ENCODE data around the gene EPHB4. TPM values are rescaled to one million over a fixed set of nuclear protein-coding genes. Genes with fewer than 3 reads are reported as not detected.

The EPHB4 gene
- total RNA-seq, 2 donors from 2014 or later: 20.5 to 29.4 TPM

DNA sequence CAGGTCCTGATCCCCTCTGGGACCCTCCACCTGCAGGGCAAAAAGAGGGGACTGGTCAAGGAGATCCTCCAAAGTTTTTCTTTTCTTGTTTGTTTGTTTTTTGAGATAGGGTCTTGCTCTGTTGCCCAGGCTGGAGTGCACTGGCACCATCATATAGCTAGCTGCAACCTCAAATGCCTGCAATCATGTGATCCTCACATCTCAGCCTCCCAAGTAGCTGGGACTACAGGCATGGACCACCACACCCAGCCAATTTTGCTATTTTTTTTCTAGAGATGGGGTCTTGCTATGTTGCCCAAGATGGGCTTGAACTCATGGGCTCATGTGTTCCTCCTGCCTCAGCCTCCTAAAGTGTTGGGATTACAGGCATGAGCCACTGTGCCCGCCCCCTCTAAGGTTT is 41.0 kb downstream of the EPHB4 start:
- no peaks in the 10 kb centered on the region for H3K27me3 ChIP-seq (replicated peaks; ENCODE audit: insufficient read depth)
- H3K4me1 ChIP-seq (ENCODE audit: control insufficient read depth in 1 of 2, low read depth in 2 of 2): no peaks in the 10 kb centered on the region
- peaks cover 9% of the 10 kb centered on the region for H3K9me3 ChIP-seq
- DNase-seq (ENCODE audit: low spot score) (no peak), ATAC-seq (ENCODE audit: insufficient number of reproducible peaks, low FRiP score, low read depth) (no peak)
- no peak overlapping the region for H3K4me3 ChIP-seq
- TF ChIP-seq, protein P1, sequence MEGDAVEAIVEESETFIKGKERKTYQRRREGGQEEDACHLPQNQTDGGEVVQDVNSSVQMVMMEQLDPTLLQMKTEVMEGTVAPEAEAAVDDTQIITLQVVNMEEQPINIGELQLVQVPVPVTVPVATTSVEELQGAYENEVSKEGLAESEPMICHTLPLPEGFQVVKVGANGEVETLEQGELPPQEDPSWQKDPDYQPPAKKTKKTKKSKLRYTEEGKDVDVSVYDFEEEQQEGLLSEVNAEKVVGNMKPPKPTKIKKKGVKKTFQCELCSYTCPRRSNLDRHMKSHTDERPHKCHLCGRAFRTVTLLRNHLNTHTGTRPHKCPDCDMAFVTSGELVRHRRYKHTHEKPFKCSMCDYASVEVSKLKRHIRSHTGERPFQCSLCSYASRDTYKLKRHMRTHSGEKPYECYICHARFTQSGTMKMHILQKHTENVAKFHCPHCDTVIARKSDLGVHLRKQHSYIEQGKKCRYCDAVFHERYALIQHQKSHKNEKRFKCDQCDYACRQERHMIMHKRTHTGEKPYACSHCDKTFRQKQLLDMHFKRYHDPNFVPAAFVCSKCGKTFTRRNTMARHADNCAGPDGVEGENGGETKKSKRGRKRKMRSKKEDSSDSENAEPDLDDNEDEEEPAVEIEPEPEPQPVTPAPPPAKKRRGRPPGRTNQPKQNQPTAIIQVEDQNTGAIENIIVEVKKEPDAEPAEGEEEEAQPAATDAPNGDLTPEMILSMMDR (IDR thresholded peaks at IDR 0.05): no peak
- H3K36me3 ChIP-seq: no peaks in the 10 kb centered on the region
- no peak overlapping the region for H3K27ac ChIP-seq

DNA sequence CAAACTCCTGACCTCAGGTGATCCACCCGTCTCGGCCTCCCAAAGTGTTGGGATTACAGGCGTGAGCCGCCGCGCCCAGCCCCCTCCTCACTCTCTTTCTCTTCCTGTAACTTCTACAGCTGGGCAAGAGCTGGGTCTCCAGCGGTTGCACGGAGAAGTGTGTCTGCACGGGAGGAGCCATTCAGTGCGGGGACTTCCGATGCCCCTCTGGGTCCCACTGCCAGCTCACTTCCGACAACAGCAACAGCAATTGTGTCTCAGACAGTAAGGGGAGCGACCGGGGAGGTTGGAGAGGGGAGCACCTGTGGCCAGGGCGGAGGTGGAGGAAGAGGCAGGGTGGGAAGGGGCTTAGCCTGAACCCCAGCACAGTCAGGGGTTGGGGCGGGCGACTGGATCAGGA is 41.4 kb downstream of the EPHB4 start:
- DNase-seq (ENCODE audit: low spot score): no peak
- Histone ChIP-seq H3K27me3 (replicated peaks; ENCODE audit: insufficient read depth) (no peaks in the 10 kb centered on the region), H3K4me3 (no peak overlapping the region), H3K27ac (no peak overlapping the region), H3K9me3 (peaks cover 9% of the 10 kb centered on the region), H3K4me1 (ENCODE audit: control insufficient read depth in 1 of 2, low read depth in 2 of 2) (no peaks in the 10 kb centered on the region), H3K36me3 (no peaks in the 10 kb centered on the region)
- ATAC-seq (ENCODE audit: insufficient number of reproducible peaks, low FRiP score, low read depth): no peak
- TF ChIP-seq, protein P1 (IDR thresholded peaks at IDR 0.05): no peak

DNA sequence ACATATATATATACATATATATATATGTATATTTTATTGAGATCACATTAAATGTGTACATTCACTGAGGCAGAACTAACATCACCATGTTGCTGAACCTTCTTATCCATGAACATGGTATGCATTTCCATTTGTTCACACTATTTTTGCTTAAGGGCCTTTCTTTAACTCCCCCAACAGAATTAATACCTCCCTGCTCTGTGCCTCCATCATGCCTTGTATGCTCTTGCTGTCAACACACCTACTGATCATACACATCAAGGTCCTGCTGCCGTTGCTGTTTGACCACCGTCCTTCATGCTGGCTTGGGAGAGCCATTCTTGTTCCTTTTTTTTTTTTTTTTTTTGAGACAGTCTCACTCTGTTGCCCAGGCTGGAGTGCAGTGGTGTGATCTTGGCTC is 43.5 kb downstream of the EPHB4 start:
- no peaks in the 10 kb centered on the region for H3K36me3 ChIP-seq
- DNase-seq (ENCODE audit: low spot score): no peak
- H3K27me3 ChIP-seq (replicated peaks; ENCODE audit: insufficient read depth): no peaks in the 10 kb centered on the region
- H3K4me3 ChIP-seq: no peak overlapping the region
- TF ChIP-seq, protein P1 (IDR thresholded peaks at IDR 0.05): no peak
- ATAC-seq (ENCODE audit: insufficient number of reproducible peaks, low FRiP score, low read depth): no peak
- no peak overlapping the region for H3K27ac ChIP-seq
- H3K4me1 ChIP-seq (ENCODE audit: control insufficient read depth in 1 of 2, low read depth in 2 of 2): no peaks in the 10 kb centered on the region
- H3K9me3 ChIP-seq: peaks cover 9% of the 10 kb centered on the region

DNA sequence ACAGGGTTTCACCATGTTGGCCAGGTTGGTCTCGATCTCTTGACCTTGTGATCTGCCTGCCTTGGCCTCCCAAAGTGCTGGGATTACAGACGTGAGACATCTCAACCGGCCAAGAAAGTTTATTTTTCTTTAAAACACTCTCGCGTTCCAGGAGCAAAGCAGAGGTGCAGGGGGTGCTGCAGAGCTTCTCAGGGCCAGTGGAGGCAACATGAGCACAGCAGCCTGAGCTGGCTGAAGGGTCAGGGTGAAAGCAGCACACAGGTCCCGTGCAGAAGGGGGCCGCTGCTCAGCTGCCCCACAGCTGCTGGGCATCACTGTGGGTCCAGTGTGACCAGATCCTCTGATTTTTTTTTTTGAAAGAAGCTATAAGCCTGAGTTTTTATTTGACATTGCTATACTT is 46.1 kb downstream of the EPHB4 start:
- DNase-seq (ENCODE audit: low spot score) (no peak), ATAC-seq (ENCODE audit: insufficient number of reproducible peaks, low FRiP score, low read depth) (no peak)
- Histone ChIP-seq H3K27ac (no peak overlapping the region), H3K36me3 (no peaks in the 10 kb centered on the region), H3K4me1 (ENCODE audit: control insufficient read depth in 1 of 2, low read depth in 2 of 2) (no peaks in the 10 kb centered on the region), H3K27me3 (replicated peaks; ENCODE audit: insufficient read depth) (no peaks in the 10 kb centered on the region), H3K9me3 (peaks cover 9% of the 10 kb centered on the region), H3K4me3 (no peak overlapping the region)
- TF ChIP-seq, protein P1 (IDR thresholded peaks at IDR 0.05): no peak

DNA sequence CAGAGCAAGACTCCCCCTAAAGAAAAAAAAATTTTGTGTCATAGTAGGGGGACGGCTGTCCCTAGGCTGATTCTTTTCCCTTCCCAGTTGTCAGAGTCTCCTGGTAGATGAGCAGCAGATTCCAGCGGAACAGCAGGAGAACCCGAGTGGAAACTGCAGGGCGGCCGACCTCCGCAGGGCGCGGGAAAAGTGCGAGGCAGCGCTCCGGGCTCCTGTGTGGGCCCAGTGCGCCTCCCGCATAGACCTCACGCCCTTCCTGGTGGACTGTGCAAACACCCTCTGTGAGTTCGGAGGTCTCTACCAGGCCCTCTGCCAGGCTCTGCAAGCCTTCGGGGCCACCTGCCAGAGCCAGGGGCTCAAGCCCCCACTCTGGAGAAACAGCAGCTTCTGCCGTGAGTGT is 48.0 kb downstream of the EPHB4 start:
- no peak for DNase-seq (ENCODE audit: low spot score)
- TF ChIP-seq, protein P1 (IDR thresholded peaks at IDR 0.05): no peak
- Histone ChIP-seq H3K4me3 (no peak overlapping the region), H3K4me1 (ENCODE audit: control insufficient read depth in 1 of 2, low read depth in 2 of 2) (no peaks in the 10 kb centered on the region), H3K27me3 (replicated peaks; ENCODE audit: insufficient read depth) (no peaks in the 10 kb centered on the region), H3K9me3 (peaks cover 6% of the 10 kb centered on the region), H3K27ac (no peak overlapping the region), H3K36me3 (no peaks in the 10 kb centered on the region)
- no peak for ATAC-seq (ENCODE audit: insufficient number of reproducible peaks, low FRiP score, low read depth)
